DOHH2 (cell line): ENCODE measurements around the gene GHR.

Experiments used
- EZH2phosphoT487 ChIP-seq: fragments of 200-600 bp; sonication (generic); IDR thresholded peaks from 2 replicates; pipeline ENCODE4 v1.6.1; 2017; ENCODE audit warnings: borderline replicate concordance, mild to moderate bottlenecking, antibody characterized with exemption, low read length, moderate library complexity, mixed read lengths
- TF ChIP-seq, protein P1 (sequence below): fragments of 200-600 bp; sonication (generic); IDR thresholded peaks from one replicate; pipeline ENCODE4 v1.5.1; 2014; ENCODE audit warnings: antibody characterized with exemption, mild to moderate bottlenecking, low read depth, low read length; ENCODE audit not compliant: poor library complexity, severe bottlenecking

DNA sequence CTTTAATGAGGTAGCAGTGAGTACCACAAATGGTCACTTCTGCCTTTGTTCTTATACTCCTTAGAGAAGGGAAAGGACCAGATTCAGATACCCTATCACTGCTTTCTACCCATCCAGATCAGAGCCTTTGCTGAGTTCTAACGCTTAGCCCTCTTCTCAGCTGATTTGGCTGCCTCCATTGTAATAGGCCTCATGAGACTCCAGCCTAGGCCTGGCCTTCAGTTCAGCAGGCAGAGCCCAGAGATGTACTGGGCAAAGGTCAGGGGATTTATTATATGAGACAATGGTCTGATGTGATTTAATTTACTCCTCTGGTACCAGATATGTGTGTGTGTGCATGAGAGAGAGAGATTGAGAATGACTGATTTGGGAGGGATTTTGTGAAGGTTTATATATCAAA lies 124.7 kb downstream of the GHR start:
- TF ChIP-seq, protein P1, sequence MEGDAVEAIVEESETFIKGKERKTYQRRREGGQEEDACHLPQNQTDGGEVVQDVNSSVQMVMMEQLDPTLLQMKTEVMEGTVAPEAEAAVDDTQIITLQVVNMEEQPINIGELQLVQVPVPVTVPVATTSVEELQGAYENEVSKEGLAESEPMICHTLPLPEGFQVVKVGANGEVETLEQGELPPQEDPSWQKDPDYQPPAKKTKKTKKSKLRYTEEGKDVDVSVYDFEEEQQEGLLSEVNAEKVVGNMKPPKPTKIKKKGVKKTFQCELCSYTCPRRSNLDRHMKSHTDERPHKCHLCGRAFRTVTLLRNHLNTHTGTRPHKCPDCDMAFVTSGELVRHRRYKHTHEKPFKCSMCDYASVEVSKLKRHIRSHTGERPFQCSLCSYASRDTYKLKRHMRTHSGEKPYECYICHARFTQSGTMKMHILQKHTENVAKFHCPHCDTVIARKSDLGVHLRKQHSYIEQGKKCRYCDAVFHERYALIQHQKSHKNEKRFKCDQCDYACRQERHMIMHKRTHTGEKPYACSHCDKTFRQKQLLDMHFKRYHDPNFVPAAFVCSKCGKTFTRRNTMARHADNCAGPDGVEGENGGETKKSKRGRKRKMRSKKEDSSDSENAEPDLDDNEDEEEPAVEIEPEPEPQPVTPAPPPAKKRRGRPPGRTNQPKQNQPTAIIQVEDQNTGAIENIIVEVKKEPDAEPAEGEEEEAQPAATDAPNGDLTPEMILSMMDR: no peak
- TF ChIP-seq EZH2phosphoT487: no peak
